ENCODE data around the gene TP53RK.

TP53RK gene

DNA sequence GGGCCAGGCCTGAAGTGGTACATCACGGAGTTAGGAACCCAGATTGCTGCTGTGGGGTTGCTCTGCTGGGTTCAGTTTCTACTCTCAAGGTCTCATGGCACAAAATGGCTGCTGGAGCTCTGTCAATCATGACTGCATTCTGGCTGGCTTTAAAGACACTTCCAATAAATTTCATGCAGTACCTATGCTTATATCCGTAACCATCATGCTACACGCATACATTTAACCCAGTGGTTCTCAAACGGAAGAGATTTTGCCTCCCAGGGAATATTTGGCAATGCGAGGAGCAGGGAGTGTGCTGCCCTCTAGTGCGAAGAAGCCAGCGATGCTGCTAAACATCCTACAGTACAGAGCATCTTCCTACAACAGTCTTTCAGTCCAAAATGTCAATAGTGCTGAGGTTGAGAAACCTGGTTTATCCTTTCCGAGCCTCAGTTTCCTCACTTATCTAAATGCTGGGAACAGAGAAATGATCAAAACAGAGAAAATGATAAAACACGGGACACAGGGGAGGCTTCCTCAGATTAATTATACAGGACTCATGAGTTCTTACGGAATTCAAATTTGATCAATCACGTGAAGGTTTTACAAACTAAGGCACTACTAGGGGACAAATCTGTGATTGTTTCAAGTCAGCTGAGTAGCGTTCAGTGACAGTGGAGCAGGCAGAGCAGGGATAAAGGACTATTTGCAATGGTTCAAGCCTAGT, 10.6 kb upstream of the TP53RK start:
- no peak overlapping the region for H3K4me3 ChIP-seq (ENCODE audit: low read length)
- H3K27ac ChIP-seq (ENCODE audit: low read depth, low read length), result no peak overlapping the region
- TF ChIP-seq EZH2phosphoT487 (IDR thresholded peaks at IDR 0.05; ENCODE audit: borderline replicate concordance, low read length), result no peak
- peak; percentile 82 for TF ChIP-seq CTCF (IDR thresholded peaks at IDR 0.05; ENCODE audit: low read depth, low read length, poor library complexity, severe bottlenecking)
- no peak overlapping the region for H3K4me2 ChIP-seq (ENCODE audit: low read length)
- H4K20me1 ChIP-seq (ENCODE audit: control insufficient read depth, insufficient read depth, low read depth, low read length), result no peaks in the 10 kb centered on the region
- H3F3A ChIP-seq (ENCODE audit: control insufficient read depth, insufficient read depth), result no peaks in the 10 kb centered on the region
- no peaks in the 10 kb centered on the region for H3K79me2 ChIP-seq (ENCODE audit: control insufficient read depth, low read length)
- no peaks in the 10 kb centered on the region for H3K27me3 ChIP-seq (ENCODE audit: control insufficient read depth, low read length)
- no peaks in the 10 kb centered on the region for H3K9me2 ChIP-seq (replicated peaks; ENCODE audit: control insufficient read depth, low read length)
- peaks cover 7% of the 10 kb centered on the region for H3K4me1 ChIP-seq (ENCODE audit: control insufficient read depth, low read length)
- H3K9me3 ChIP-seq (ENCODE audit: control insufficient read depth, insufficient read depth, low read length), result no peaks in the 10 kb centered on the region
- H3K36me3 ChIP-seq (ENCODE audit: control insufficient read depth, low read length), result no peaks in the 10 kb centered on the region

- Histone ChIP-seq H3K27ac (ENCODE audit: low read depth, low read length) (no peak overlapping the region), H3K9me3 (ENCODE audit: control insufficient read depth, insufficient read depth, low read length) (no peaks in the 10 kb centered on the region), H3K36me3 (ENCODE audit: control insufficient read depth, low read length) (no peaks in the 10 kb centered on the region), H4K20me1 (ENCODE audit: control insufficient read depth, insufficient read depth, low read depth, low read length) (no peaks in the 10 kb centered on the region), H3K4me3 (ENCODE audit: low read length) (no peak overlapping the region), H3K4me2 (ENCODE audit: low read length) (no peak overlapping the region), H3K27me3 (ENCODE audit: control insufficient read depth, low read length) (no peaks in the 10 kb centered on the region), H3K4me1 (ENCODE audit: control insufficient read depth, low read length) (peaks cover 16% of the 10 kb centered on the region), H3F3A (ENCODE audit: control insufficient read depth, insufficient read depth) (no peaks in the 10 kb centered on the region), H3K79me2 (ENCODE audit: control insufficient read depth, low read length) (no peaks in the 10 kb centered on the region), H3K9me2 (replicated peaks; ENCODE audit: control insufficient read depth, low read length) (no peaks in the 10 kb centered on the region)
- TF ChIP-seq CTCF (IDR thresholded peaks at IDR 0.05; ENCODE audit: low read depth, low read length, poor library complexity, severe bottlenecking), result no peak
- TF ChIP-seq EZH2phosphoT487 (IDR thresholded peaks at IDR 0.05; ENCODE audit: borderline replicate concordance, low read length), result no peak
Observed at GRCh38 chr20:46698788-46699187, 9.5 kb upstream of the TP53RK start.

DNA sequence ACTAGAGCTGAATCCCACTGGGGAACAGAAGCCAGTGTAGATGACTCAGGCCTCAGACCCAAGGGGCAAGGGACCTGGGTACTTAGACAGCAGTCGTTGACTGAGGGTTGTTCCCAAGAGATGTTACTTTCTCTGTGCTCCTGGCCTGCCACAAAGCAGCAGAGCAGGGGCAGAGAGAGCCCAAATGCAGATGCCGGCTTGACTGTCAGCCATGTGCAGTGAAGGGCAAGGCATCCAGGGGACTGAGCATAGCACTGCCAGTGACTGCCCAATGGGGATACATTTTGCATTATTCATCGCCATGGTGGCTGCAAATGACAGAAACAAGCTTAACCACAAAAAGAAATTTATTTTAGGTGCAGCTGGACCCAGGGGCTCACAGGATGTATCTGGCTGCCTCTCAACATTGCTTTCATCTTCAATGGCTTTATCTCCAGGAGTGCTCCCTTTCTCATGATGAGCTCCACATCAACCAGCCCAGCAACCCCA, 7.6 kb upstream of the TP53RK start:
- TF ChIP-seq EZH2phosphoT487 (IDR thresholded peaks at IDR 0.05; ENCODE audit: borderline replicate concordance, low read length) (no peak), CTCF (IDR thresholded peaks at IDR 0.05; ENCODE audit: low read depth, low read length, poor library complexity, severe bottlenecking) (no peak)
- Histone ChIP-seq H4K20me1 (ENCODE audit: control insufficient read depth, insufficient read depth, low read depth, low read length) (no peaks in the 10 kb centered on the region), H3K27ac (ENCODE audit: low read depth, low read length) (no peak overlapping the region), H3K9me2 (replicated peaks; ENCODE audit: control insufficient read depth, low read length) (no peaks in the 10 kb centered on the region), H3K4me2 (ENCODE audit: low read length) (no peak overlapping the region), H3K36me3 (ENCODE audit: control insufficient read depth, low read length) (no peaks in the 10 kb centered on the region), H3F3A (ENCODE audit: control insufficient read depth, insufficient read depth) (no peaks in the 10 kb centered on the region), H3K9me3 (ENCODE audit: control insufficient read depth, insufficient read depth, low read length) (no peaks in the 10 kb centered on the region), H3K79me2 (ENCODE audit: control insufficient read depth, low read length) (no peaks in the 10 kb centered on the region), H3K27me3 (ENCODE audit: control insufficient read depth, low read length) (no peaks in the 10 kb centered on the region), H3K4me3 (ENCODE audit: low read length) (no peak overlapping the region), H3K4me1 (ENCODE audit: control insufficient read depth, low read length) (peaks cover 16% of the 10 kb centered on the region)

All from DOHH2 (cell line).